K562 (cell line): ENCODE results near the gene CUL9. TPM values are rescaled to one million over a fixed set of nuclear protein-coding genes. Genes with fewer than 3 reads are reported as not detected.

Source experiments
- ARID4B ChIP-seq: sonication (generic); formaldehyde crosslinking; IDR thresholded peaks from 2 replicates; pipeline ENCODE4 v1.8.0; 2022; ENCODE audit warnings: mild to moderate bottlenecking, missing genetic modification reagents
- HES1 ChIP-seq: fragments of 450-650 bp; IDR thresholded peaks from 2 replicates; pipeline ENCODE4 v1.6.1; 2016; ENCODE audit warnings: low read depth, mild to moderate bottlenecking, moderate library complexity
- PATZ1 ChIP-seq: fragments of 250-450 bp; sonication (Bioruptor Pico); IDR thresholded peaks from 2 replicates; pipeline ENCODE4 v1.5.0; 2020; ENCODE audit warnings: mild to moderate bottlenecking, borderline replicate concordance
- POLR2A ChIP-seq: fragments of 450-650 bp; conservative IDR thresholded peaks from 2 replicates; pipeline ENCODE4 v1.6.1; 2016
- PRMT5 ChIP-seq: sonication (generic); formaldehyde crosslinking; IDR thresholded peaks from 2 replicates; pipeline ENCODE4 v1.5.0; 2020; ENCODE audit warnings: missing genetic modification reagents
- TAF7 ChIP-seq: fragments of 450-650 bp; IDR thresholded peaks from 2 replicates; pipeline ENCODE4 v1.6.1; 2016; ENCODE audit warnings: missing genetic modification characterization, missing compliant biosample characterization
- ZNF217 ChIP-seq: sonication (generic); formaldehyde crosslinking; IDR thresholded peaks from 2 replicates; pipeline ENCODE4 v1.8.0; 2022; ENCODE audit warnings: mild to moderate bottlenecking, missing genetic modification reagents
- polyA plus RNA-seq, 8 experiments: library from polyadenylated mRNA; depleted of rRNA in 4 of 8; stranded (reverse) in 5 of 8; unstranded in 3 of 8; fragments of >200 nt; fragmentation: Nextera tagmentation in 2 of 8; fragmentation: Illumina TruSeq in 1 of 8; extraction: Ambion mirVana in 2 of 8; extraction: Trizol in 1 of 8; gene quantifications; 2 replicates each; pipeline versions ENCODE4 v1.2.1 to v1.2.3, GENCODE V29; 2011 to 2014; ENCODE audit warnings: inconsistent platforms in 1 of 8, missing spikeins in 1 of 8
- total RNA-seq, 7 experiments: library from RNA; depleted of rRNA in 6 of 7; stranded (reverse); fragments of >200 nt in 6 of 7; fragmentation: Illumina TruSeq in 2 of 7; extraction: Trizol in 2 of 7; gene quantifications; 2 replicates each; pipeline versions ENCODE4 v1.2.1 to v1.2.3, GENCODE V29; 2011 to 2021; ENCODE audit warnings: low replicate concordance in 1 of 7
- TF ChIP-seq, protein P1 (sequence below): fragments of 450-650 bp; formaldehyde crosslinking; IDR thresholded peaks from 2 replicates; pipeline ENCODE4 v1.4.0; 2022; ENCODE audit warnings: missing genetic modification characterization

Gene CUL9
- total and polyA plus RNA-seq, 9 of the 15 experiments (the other 6 are each of a cell fraction or from before 2014, with no cell fraction given): 0.50 to 20.7 (median 6.6) TPM

DNA sequence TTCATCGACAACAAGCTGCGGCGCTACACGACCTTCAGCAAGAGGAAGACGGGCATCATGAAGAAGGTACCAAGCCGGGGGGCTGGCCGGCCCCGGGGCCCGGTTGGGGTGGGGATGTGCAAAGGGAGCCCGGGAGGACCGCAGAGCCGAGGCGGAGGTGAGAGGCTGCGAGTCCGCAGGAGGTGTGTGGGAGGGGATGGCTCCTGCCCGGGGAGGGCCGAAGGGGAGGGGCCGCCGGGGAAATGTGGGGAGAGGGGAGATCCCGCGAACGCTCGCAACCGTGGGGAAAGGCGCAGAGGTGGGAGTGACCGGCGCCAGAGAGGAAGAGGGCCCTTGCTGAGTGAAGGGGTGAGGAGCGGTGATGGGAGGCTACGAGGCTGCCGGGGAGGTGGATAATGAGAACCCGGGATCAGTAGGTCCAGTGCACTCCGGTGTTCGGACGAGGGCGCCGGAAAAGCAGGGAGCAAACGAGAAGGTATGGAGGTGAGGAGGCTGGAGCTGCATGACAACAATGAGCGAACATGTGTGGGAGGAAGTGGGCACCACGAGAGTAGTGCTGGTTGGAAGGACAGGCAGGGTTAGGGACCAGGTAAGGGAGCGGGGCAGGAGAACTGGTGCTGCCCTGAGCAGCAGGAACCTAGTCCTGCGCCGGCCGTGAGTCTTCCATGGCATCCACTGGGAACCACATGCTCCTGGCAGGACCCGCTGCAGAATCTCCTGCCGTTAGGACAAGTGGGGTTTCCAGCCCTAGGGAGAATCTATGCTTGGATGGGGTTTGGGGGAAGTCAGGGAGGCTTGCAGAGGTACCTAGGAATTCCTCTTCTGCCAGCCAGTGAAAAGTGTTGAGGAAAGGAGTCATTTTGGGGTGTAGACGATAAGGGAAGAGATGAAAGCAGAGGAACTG is 9.6 kb upstream of the CUL9 start (continued):
- no peak for TF ChIP-seq PATZ1
- TF ChIP-seq HES1: no peak
- TF ChIP-seq PRMT5 (CRISPR knock-in tag): no peak
- TF ChIP-seq POLR2A: peak; percentile 49
- TF ChIP-seq ZNF217 (CRISPR knock-in tag): no peak
- TF ChIP-seq, protein P1, sequence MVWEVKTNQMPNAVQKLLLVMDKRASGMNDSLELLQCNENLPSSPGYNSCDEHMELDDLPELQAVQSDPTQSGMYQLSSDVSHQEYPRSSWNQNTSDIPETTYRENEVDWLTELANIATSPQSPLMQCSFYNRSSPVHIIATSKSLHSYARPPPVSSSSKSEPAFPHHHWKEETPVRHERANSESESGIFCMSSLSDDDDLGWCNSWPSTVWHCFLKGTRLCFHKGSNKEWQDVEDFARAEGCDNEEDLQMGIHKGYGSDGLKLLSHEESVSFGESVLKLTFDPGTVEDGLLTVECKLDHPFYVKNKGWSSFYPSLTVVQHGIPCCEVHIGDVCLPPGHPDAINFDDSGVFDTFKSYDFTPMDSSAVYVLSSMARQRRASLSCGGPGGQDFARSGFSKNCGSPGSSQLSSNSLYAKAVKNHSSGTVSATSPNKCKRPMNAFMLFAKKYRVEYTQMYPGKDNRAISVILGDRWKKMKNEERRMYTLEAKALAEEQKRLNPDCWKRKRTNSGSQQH: 0 out of 2 replicates have a peak, but pooled peaks have one; percentile 49
- TF ChIP-seq TAF7: 0 out of 2 replicates have a peak, but pooled peaks have one; percentile 18
- TF ChIP-seq ARID4B (CRISPR knock-in tag): 0 out of 2 replicates have a peak, but pooled peaks have one; percentile 77
